K562 (cell line): ENCODE data around the gene PFAS. TPM values are rescaled to one million over a fixed set of nuclear protein-coding genes. Genes with fewer than 3 reads are reported as not detected.
A peak's percentile ranks its signal among the peaks of the same experiment; 100 is the strongest.

ENCODE experiments used
- BRD9 ChIP-seq: fragments of 450-650 bp; IDR thresholded peaks from 2 replicates; pipeline ENCODE4 v1.6.1; 2018; ENCODE audit warnings: low read depth; ENCODE audit not compliant: partially characterized antibody
- CAMTA2 ChIP-seq: fragments of 250-450 bp; sonication (Bioruptor Pico); conservative IDR thresholded peaks from 2 replicates; pipeline ENCODE4 v1.5.1; 2022
- CBFA2T3 ChIP-seq: fragments of 450-650 bp; IDR thresholded peaks from 2 replicates; pipeline ENCODE4 v1.6.1; 2017
- CUX1 ChIP-seq: fragments of 200-800 bp; sonication (Bioruptor generic); IDR thresholded peaks from 2 replicates; pipeline ENCODE4 v1.6.1; 2016; ENCODE audit warnings: missing genetic modification characterization, missing compliant biosample characterization
- FOXP1 ChIP-seq: sonication (generic); formaldehyde crosslinking; IDR thresholded peaks from 2 replicates; pipeline ENCODE4 v1.8.0; 2022; ENCODE audit warnings: mild to moderate bottlenecking, missing genetic modification reagents
- GMEB1 ChIP-seq: fragments of 250-450 bp; sonication (Bioruptor Pico); IDR thresholded peaks from 2 replicates; pipeline ENCODE4 v1.4.0; 2020; ENCODE audit warnings: mild to moderate bottlenecking
- HMG20B ChIP-seq: fragments of 250-450 bp; sonication (Bioruptor Pico); IDR thresholded peaks from 2 replicates; pipeline ENCODE4 v1.5.0; 2021; ENCODE audit warnings: mild to moderate bottlenecking
- HNRNPL ChIP-seq: fragments of 200-400 bp; formaldehyde crosslinking; IDR thresholded peaks from 2 replicates; pipeline ENCODE4 v1.6.1; 2017; ENCODE audit warnings: low read depth, mild to moderate bottlenecking, low read length
- HOMEZ ChIP-seq: fragments of 250-450 bp; sonication (Bioruptor Pico); IDR thresholded peaks from 2 replicates; pipeline ENCODE4 v1.4.0; 2020; ENCODE audit warnings: mild to moderate bottlenecking, moderate library complexity
- HSF4 ChIP-seq: fragments of 250-450 bp; sonication (Bioruptor Pico); IDR thresholded peaks from 2 replicates; pipeline ENCODE4 v2.1.2; 2022; ENCODE audit warnings: mild to moderate bottlenecking, moderate library complexity, borderline replicate concordance
- KLF1 ChIP-seq: fragments of 450-650 bp; IDR thresholded peaks from 2 replicates; pipeline ENCODE4 v1.6.1; 2016; ENCODE audit warnings: missing genetic modification characterization, missing compliant biosample characterization
- KLF6 ChIP-seq: fragments of 250-450 bp; sonication (Bioruptor Pico); IDR thresholded peaks from 2 replicates; pipeline ENCODE4 v1.4.0; 2020; ENCODE audit warnings: mild to moderate bottlenecking, moderate library complexity, borderline replicate concordance
- TAF9B ChIP-seq: fragments of 450-650 bp; IDR thresholded peaks from 2 replicates; pipeline ENCODE4 v1.6.1; 2018; ENCODE audit warnings: mild to moderate bottlenecking; ENCODE audit not compliant: partially characterized antibody
- THAP12 ChIP-seq: fragments of 250-450 bp; sonication (Bioruptor Pico); IDR thresholded peaks from 2 replicates; pipeline ENCODE4 v1.9.0; 2021; ENCODE audit warnings: mild to moderate bottlenecking, inconsistent platforms
- ZFP1 ChIP-seq: fragments of 450-650 bp; formaldehyde crosslinking; IDR thresholded peaks from 2 replicates; pipeline ENCODE4 v1.4.0; 2020; ENCODE audit warnings: mild to moderate bottlenecking, mixed read lengths
- ZNF24 ChIP-seq: fragments of 450-650 bp; IDR thresholded peaks from 2 replicates; pipeline ENCODE4 v1.6.1; 2016
- polyA plus RNA-seq, 8 experiments: library from polyadenylated mRNA; depleted of rRNA in 4 of 8; stranded (reverse) in 5 of 8; unstranded in 3 of 8; fragments of >200 nt; fragmentation: Nextera tagmentation in 2 of 8; fragmentation: Illumina TruSeq in 1 of 8; extraction: Ambion mirVana in 2 of 8; extraction: Trizol in 1 of 8; gene quantifications; 2 replicates each; pipeline versions ENCODE4 v1.2.1 to v1.2.3, GENCODE V29; 2011 to 2014; ENCODE audit warnings: inconsistent platforms in 1 of 8, missing spikeins in 1 of 8
- total RNA-seq, 7 experiments: library from RNA; depleted of rRNA in 6 of 7; stranded (reverse); fragments of >200 nt in 6 of 7; fragmentation: Illumina TruSeq in 2 of 7; extraction: Trizol in 2 of 7; gene quantifications; 2 replicates each; pipeline versions ENCODE4 v1.2.1 to v1.2.3, GENCODE V29; 2011 to 2021; ENCODE audit warnings: low replicate concordance in 1 of 7

Gene PFAS
- total and polyA plus RNA-seq, 9 of the 15 experiments (the other 6 are each of a cell fraction or from before 2014, with no cell fraction given), result 11.6 to 131 (median 43.9) TPM

GRCh38 chr17:8222630-8223355 lies 26.3 kb upstream of the PFAS start (continued):
- TF ChIP-seq TAF9B (no peak), GMEB1 (CRISPR knock-in tag) (no peak), HOMEZ (no peak), HNRNPL (no peak), FOXP1 (CRISPR knock-in tag) (no peak; the same call in 1 of the 2 replicates), KLF1 (no peak), THAP12 (CRISPR knock-in tag) (no peak), CAMTA2 (CRISPR knock-in tag) (no peak), CBFA2T3 (no peak), HSF4 (CRISPR knock-in tag) (no peak), ZNF24 (peak; percentile 21; the same call in 1 of the 2 replicates), BRD9 (peak; percentile 20), KLF6 (no peak), HMG20B (CRISPR knock-in tag) (no peak), CUX1 (no peak), ZFP1 (CRISPR knock-in tag) (no peak)
